NCI-H82 treated with DMSO at 0.1 percent for 48 hours (cell line): ENCODE data around the gene HMGN5.
A peak's percentile ranks its signal among the peaks of the same experiment; 100 is the strongest.

ENCODE experiments used
- DNase-seq: peaks from one replicate; lab custom pipeline; 2025; ENCODE audit not compliant: unreplicated experiment; lab: John Stamatoyannopoulos, UW

HMGN5 gene

GRCh38 chrX:81120936-81121371 lies 80.8 kb downstream of the HMGN5 start:
- peak; percentile 44 for DNase-seq

DNA sequence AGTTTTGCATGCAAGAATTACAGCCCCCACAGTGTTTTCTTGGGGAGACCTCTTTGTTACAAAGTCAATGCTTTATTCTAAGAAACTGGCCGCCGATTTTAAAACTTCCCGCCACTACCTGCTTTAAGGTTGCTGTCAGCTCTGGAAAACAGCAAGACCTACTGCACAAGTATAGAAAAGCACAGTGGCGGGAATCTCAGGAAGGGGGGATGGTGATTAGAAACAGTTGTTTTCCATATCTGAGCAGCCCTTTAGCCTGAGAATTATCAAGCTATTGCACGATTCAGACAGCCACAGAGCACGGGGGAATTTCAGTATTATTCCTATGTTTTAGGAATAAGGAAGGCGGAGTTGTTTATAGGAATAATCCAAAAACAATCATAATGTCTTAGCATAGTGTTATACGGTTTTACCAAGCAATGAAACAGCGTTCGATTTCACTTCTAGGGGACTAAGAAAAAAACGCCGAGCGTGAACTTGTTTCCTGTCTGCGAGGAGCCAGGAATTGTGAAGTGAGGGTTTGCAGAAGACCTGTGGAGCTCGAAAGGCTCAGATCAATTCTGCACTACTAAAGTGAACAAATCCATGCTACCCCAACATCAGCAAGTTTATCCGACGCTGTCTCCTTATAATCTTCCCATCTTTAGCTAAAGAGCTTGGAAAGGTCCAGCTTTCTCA lies 81.3 kb downstream of the HMGN5 start:
- peak; percentile 26 for DNase-seq

DNA sequence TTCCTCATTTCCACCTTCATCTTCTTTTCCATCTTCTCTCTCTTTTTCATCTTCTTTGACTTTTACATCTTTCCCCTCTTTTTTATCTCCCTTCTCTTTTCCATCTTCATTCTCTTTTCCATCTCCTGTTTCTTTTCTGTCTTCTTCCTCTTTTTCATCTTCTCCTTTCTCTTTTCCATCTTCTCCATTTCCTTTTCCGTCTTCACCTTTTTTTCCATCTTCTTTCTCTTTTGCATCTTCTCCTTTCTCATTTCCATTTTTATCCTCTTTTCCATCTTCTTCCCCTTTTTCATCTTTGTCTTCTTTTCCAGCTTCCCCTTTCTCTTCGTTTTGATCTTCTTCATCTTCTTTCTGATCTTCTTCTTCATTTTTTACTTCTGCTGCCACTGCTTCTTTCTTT lies 87.0 kb downstream of the HMGN5 start:
- no peak for DNase-seq

- no peak for DNase-seq
Observed at GRCh38 chrX:81110286-81110685, 91.4 kb downstream of the HMGN5 start.

DNA sequence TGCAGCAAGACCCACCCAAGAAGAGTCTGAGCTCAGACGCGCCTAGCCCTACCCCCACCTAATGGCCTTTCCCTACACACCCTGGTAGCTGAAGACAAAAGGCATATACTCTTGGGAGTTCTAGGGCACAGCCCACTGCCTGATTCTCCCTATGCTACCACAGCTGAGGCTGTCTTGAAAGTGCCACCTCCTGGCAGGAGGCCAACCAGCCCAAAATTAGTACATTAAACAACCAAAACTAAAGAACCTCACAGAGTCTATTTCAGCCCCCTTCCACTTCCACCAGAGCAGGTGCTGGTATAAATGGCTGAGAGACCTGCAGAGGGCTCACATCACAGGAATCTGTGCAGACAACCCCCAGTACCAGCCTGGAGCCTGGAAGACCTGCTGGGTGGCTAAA lies 119.1 kb downstream of the HMGN5 start:
- DNase-seq: no peak
